Measurements from ENCODE around the gene FOXI3.

Gene FOXI3

GRCh38 chr2:88450186-88450585, 2.3 kb downstream of the FOXI3 start:
- H3K4me3 ChIP-seq (ENCODE audit: low read depth, low read length): no peak overlapping the region
- TF ChIP-seq POLR2A (IDR thresholded peaks at IDR 0.05; ENCODE audit: extremely low read depth, insufficient read length) (no peak), CTCF (IDR thresholded peaks at IDR 0.05; ENCODE audit: low read depth, low read length) (no peak), MYC (IDR thresholded peaks at IDR 0.05; ENCODE audit: low read depth, low read length) (no peak)
- TF ChIP-seq, protein P1, sequence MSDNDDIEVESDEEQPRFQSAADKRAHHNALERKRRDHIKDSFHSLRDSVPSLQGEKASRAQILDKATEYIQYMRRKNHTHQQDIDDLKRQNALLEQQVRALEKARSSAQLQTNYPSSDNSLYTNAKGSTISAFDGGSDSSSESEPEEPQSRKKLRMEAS (IDR thresholded peaks at IDR 0.05; ENCODE audit: low read depth, low read length): no peak
- DNase-seq (ENCODE audit: low read depth): no peak

DNA sequence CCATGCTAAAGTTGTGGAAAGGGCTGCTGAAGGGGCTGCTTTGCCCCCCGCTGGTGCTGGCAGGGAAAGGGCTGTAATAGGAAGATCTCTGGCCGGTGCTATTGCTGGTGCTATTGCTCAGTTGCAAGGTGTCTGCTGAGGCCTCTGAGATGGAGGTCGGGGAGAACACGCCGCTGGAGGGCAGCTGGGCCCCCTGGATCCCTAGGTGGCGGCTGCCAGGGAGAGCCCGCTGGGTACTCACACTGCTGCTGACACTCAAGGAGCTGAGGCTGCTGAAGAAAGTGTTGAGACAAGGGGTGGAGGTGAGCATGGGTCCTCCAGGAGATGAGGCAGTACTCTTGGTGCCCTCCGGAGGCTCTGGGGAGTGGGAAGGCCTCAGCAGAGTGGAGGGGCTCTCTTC, 4.2 kb downstream of the FOXI3 start:
- TF ChIP-seq CTCF (IDR thresholded peaks at IDR 0.05; ENCODE audit: low read depth, low read length): no peak
- TF ChIP-seq, protein P1 (IDR thresholded peaks at IDR 0.05; ENCODE audit: low read depth, low read length): no peak
- TF ChIP-seq MYC (IDR thresholded peaks at IDR 0.05; ENCODE audit: low read depth, low read length): no peak
- TF ChIP-seq POLR2A (IDR thresholded peaks at IDR 0.05; ENCODE audit: extremely low read depth, insufficient read length): no peak
- H3K4me3 ChIP-seq (ENCODE audit: low read depth, low read length): no peak overlapping the region
- no peak for DNase-seq (ENCODE audit: low read depth)

DNA sequence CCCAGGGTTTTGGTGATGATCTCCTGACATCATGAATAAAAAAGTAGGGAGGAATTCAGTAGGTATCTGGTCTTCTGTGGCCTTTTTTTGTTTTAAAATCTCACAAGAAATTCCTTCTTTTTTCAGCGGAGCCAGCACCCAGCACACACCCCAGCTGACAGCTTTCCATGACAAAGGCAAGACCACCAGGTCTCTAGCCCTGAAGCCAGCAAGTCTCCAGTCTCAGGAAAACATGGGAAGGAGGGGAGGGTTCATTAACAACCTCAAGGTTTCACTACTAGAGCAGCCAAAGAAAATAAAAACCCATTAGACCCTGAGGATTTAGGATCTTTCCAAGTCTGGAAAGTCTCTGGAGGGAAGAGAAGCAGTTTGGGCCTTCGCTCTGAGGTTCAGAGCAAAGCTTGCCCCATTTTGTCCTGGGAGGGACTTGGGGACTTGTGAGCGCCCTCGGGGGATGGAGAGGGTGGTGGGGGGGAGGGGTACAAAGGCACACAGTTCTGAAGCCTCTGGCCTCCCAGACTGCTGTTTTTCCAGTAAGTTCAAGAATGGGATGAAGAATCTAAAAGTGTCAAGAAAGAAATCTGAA, 9.0 kb downstream of the FOXI3 start:
- TF ChIP-seq CTCF (IDR thresholded peaks at IDR 0.05; ENCODE audit: low read depth, low read length) (no peak), POLR2A (IDR thresholded peaks at IDR 0.05; ENCODE audit: extremely low read depth, insufficient read length) (no peak), MYC (IDR thresholded peaks at IDR 0.05; ENCODE audit: low read depth, low read length) (no peak)
- TF ChIP-seq, protein P1 (IDR thresholded peaks at IDR 0.05; ENCODE audit: low read depth, low read length): no peak
- no peak overlapping the region for H3K4me3 ChIP-seq (ENCODE audit: low read depth, low read length)
- no peak for DNase-seq (ENCODE audit: low read depth)

GRCh38 chr2:88442473-88442872, 10.0 kb downstream of the FOXI3 start:
- TF ChIP-seq MYC (IDR thresholded peaks at IDR 0.05; ENCODE audit: low read depth, low read length): no peak
- H3K4me3 ChIP-seq (ENCODE audit: low read depth, low read length): no peak overlapping the region
- DNase-seq (ENCODE audit: low read depth): no peak

DNA sequence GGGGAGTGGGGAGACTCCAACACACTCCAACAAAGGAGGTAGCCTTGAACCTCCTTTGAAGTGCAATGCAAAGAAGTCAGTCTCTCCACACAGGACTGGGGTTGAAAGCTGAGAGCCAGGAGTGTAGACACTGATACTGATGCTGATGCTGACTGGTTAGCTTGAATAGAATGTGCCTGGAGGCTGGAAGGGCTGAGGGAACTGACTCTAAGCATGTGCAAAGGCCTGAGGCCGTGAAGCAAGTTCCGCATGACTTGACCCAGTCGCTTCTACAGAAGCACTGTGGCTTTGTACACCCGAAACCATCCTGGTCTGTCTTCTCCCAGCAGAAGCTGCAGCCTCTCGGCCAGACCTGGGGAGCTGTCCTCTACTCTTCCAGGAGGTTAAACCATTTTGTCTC, 10.4 kb downstream of the FOXI3 start:
- no peak for DNase-seq (ENCODE audit: low read depth)
- no peak overlapping the region for H3K4me3 ChIP-seq (ENCODE audit: low read depth, low read length)
- no peak for TF ChIP-seq MYC (IDR thresholded peaks at IDR 0.05; ENCODE audit: low read depth, low read length)
- TF ChIP-seq, protein P1 (IDR thresholded peaks at IDR 0.05; ENCODE audit: low read depth, low read length): no peak
- no peak for TF ChIP-seq CTCF (IDR thresholded peaks at IDR 0.05; ENCODE audit: low read depth, low read length)
- no peak for TF ChIP-seq POLR2A (IDR thresholded peaks at IDR 0.05; ENCODE audit: extremely low read depth, insufficient read length)

DNA sequence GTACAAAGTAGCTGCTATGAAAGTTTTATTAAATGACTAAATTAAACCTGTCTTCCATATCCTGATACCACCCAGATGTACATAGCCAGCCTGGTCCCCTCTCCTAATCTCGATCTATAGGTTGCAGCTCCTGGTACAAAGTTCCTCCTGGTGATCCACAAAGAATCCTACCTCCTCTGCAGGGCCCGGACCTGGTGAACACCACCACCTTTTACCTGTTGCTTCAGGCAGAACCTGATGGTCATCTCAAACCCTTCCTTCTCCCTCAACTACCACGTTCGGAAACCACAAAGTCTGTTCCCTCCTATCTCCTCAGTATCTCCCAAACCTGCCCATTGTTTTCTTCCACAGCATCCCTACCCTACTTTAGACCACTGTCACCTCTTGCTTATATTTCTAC, 15.5 kb downstream of the FOXI3 start:
- no peak for DNase-seq (ENCODE audit: low read depth)
- H3K4me3 ChIP-seq (ENCODE audit: low read depth, low read length): no peak overlapping the region
- TF ChIP-seq CTCF (IDR thresholded peaks at IDR 0.05; ENCODE audit: low read depth, low read length) (no peak), MYC (IDR thresholded peaks at IDR 0.05; ENCODE audit: low read depth, low read length) (no peak), POLR2A (IDR thresholded peaks at IDR 0.05; ENCODE audit: extremely low read depth, insufficient read length) (no peak)
- TF ChIP-seq, protein P1 (IDR thresholded peaks at IDR 0.05; ENCODE audit: low read depth, low read length): no peak
